Measurements from ENCODE around the gene OSBPL5.

DNA sequence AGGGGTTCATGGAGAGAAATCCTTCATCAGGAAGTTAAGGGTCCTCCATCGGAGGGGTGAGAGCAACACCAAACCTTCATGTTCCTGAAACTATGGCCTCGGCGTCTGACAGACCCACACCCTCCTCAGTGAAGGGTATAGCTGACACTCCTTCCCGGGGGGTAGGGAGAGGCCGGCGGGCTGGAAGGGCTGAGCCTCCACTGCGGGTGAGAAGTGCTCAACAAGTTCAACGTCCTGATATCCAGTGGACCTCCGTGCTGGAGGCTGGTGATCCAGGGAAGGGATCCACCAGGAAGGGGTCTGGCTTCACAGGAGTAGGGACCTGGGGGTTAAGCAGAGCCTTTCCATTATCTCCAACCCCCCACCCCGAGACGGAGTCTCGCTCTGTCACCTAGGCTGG lies 120.2 kb downstream of the OSBPL5 start:
- TF ChIP-seq CTCF (IDR thresholded peaks at IDR 0.05) (no peak), POLR2A (IDR thresholded peaks at IDR 0.05) (no peak)

All from heart left ventricle (tissue), 13 donors.